GM10266 (cell line): ENCODE results near the gene MSRB2.
"Not testable (repeated sequence)": the region's sequence is repeated elsewhere in the genome, so short reads cannot be mapped to it uniquely, and the experiment has no call there.

ENCODE experiments used
- DNase-seq: peaks from one replicate; pipeline ENCODE4 v3.0.0; 2012; ENCODE audit errors: extremely low spot score
- CTCF ChIP-seq: IDR thresholded peaks from 2 replicates; pipeline ENCODE4 v1.5.1; 2012; ENCODE audit warnings: mild to moderate bottlenecking, low read depth; ENCODE audit not compliant: control insufficient read depth, insufficient read depth; ENCODE audit errors: missing control alignments

Gene MSRB2

GRCh38 chr10:23055424-23056185, 39.8 kb upstream of the MSRB2 start:
- DNase-seq: no peak
- no peak for TF ChIP-seq CTCF

GRCh38 chr10:23056186-23056579, 39.2 kb upstream of the MSRB2 start:
- no peak for TF ChIP-seq CTCF
- DNase-seq: no peak

- no peak for DNase-seq
- no peak for TF ChIP-seq CTCF
These were observed 37.0 kb upstream of the MSRB2 start for GRCh38 chr10:23058366-23058765.

GRCh38 chr10:23060918-23061317, 34.5 kb upstream of the MSRB2 start:
- no peak for DNase-seq
- no peak for TF ChIP-seq CTCF

- TF ChIP-seq CTCF: no peak
- no peak for DNase-seq
These were observed 32.1 kb upstream of the MSRB2 start for GRCh38 chr10:23063045-23063972.

- TF ChIP-seq CTCF: no peak
- DNase-seq: no peak
These were observed 31.2 kb upstream of the MSRB2 start for GRCh38 chr10:23063973-23064812.

GRCh38 chr10:23064813-23065114, 30.6 kb upstream of the MSRB2 start:
- not testable (repeated sequence) for DNase-seq
